ENCODE measurements around the gene DONSON.

The DONSON gene

GRCh38 chr21:33611006-33611744 lies 22.7 kb upstream of the DONSON start:
- FAIRE-seq (no peak), DNase-seq (ENCODE audit: insufficient read length, low spot score) (no peak)
- TF ChIP-seq, protein P1, sequence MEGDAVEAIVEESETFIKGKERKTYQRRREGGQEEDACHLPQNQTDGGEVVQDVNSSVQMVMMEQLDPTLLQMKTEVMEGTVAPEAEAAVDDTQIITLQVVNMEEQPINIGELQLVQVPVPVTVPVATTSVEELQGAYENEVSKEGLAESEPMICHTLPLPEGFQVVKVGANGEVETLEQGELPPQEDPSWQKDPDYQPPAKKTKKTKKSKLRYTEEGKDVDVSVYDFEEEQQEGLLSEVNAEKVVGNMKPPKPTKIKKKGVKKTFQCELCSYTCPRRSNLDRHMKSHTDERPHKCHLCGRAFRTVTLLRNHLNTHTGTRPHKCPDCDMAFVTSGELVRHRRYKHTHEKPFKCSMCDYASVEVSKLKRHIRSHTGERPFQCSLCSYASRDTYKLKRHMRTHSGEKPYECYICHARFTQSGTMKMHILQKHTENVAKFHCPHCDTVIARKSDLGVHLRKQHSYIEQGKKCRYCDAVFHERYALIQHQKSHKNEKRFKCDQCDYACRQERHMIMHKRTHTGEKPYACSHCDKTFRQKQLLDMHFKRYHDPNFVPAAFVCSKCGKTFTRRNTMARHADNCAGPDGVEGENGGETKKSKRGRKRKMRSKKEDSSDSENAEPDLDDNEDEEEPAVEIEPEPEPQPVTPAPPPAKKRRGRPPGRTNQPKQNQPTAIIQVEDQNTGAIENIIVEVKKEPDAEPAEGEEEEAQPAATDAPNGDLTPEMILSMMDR (IDR thresholded peaks at IDR 0.05; ENCODE audit: insufficient read depth, missing control alignments): no peak

- DNase-seq (ENCODE audit: insufficient read length, low spot score): no peak
Observed at GRCh38 chr21:33608559-33608958, 20.1 kb upstream of the DONSON start.

GRCh38 chr21:33598051-33598450 lies 9.6 kb upstream of the DONSON start:
- DNase-seq (ENCODE audit: insufficient read length, low spot score): no peak
- FAIRE-seq: peak; percentile 6

More at GRCh38 chr21:33608559-33608958, 20.1 kb upstream of the DONSON start:
- no peak for FAIRE-seq
- TF ChIP-seq, protein P1 (IDR thresholded peaks at IDR 0.05; ENCODE audit: insufficient read depth, missing control alignments): no peak

DNA sequence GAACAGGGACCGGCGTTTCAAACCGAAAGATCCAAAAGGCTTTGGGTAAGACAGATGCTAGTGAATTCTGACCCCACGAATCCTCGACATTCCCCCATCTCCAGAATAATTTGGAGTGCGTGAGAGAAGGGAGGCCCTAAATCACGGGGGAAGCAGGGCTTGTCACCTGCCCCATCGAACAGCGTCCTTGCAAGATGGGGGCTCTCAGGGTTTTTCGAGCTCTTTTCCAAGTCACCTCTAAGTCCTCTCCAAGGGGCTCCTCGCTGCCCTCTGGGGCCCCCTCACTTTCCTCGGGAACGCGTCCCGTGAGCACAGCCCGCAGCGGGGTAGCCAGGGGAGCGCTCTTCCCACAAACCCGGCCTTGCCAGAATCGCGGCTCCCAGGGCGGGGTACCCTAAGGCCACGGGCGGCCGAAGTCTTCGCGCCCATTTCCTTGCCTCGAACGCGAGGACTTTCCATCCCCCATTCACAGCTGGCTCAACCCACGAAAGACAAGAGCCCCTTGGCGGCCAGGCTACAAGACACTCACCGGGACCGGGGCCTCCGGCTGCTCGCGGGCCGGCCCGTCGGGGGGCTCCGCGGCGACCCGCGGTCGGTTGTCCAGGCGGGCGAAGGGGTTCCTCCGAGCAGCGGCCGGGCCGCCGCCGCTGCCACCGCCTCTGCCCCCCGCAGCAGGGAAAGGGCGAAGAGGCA lies 546 bp downstream of the DONSON start:
- no peak for FAIRE-seq
- DNase-seq (ENCODE audit: insufficient read length, low spot score): no peak
- TF ChIP-seq, protein P1 (IDR thresholded peaks at IDR 0.05; ENCODE audit: insufficient read depth, missing control alignments): no peak

More at GRCh38 chr21:33598051-33598450, 9.6 kb upstream of the DONSON start:
- TF ChIP-seq, protein P1 (IDR thresholded peaks at IDR 0.05; ENCODE audit: insufficient read depth, missing control alignments): no peak

- no peak for DNase-seq (ENCODE audit: insufficient read length, low spot score)
- no peak for FAIRE-seq
- TF ChIP-seq, protein P1 (IDR thresholded peaks at IDR 0.05; ENCODE audit: insufficient read depth, missing control alignments): no peak
Observed at GRCh38 chr21:33586927-33587326, 1.6 kb downstream of the DONSON start.

DNA sequence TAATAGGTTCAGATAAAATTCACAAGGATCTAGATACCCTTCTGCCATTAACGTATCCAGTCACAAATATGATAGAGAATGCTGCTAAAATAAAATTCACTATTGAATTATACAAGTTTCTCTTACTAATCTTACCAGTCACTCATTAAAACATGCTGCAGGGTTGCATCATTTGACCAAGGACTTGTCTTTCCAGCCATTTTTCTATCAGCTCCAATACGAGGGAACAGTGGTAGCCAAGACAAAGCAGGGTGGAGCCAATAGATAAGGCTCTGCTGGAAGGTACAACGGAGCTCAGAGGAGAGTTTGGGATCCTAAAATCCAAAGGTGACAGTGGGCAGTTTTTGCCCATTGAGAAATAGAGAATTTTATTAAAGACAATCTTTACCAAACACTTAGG lies 4.0 kb downstream of the DONSON start:
- TF ChIP-seq, protein P1 (IDR thresholded peaks at IDR 0.05; ENCODE audit: insufficient read depth, missing control alignments): no peak
- FAIRE-seq (no peak), DNase-seq (ENCODE audit: insufficient read length, low spot score) (no peak)

Data from D721Med (cell line).